Peyer's patch (tissue), 4 donors: ENCODE measurements around the gene RBM20. TPM values are rescaled to one million over a fixed set of nuclear protein-coding genes. Genes with fewer than 3 reads are reported as not detected.

Experiments
- DNase-seq, 3 donors: peaks; one replicate each; pipeline ENCODE4 v3.0.0-alpha.2; 2017 to 2019
- H3K27ac ChIP-seq, 4 donors: fragments of 200-600 bp; sonication (generic); one replicate each; pipeline ENCODE4 v1.5.1; 2016 to 2019
- H3K27me3 ChIP-seq, 2 donors: fragments of 200-600 bp; sonication (generic); one replicate each; pipeline ENCODE4 v1.5.1; 2019
- H3K36me3 ChIP-seq, 3 donors: fragments of 200-600 bp; sonication (generic); one replicate each; pipeline ENCODE4 v1.5.1; 2016 to 2019
- H3K4me1 ChIP-seq, 4 donors: fragments of 200-600 bp; sonication (generic); one replicate each; pipeline ENCODE4 v1.5.1; 2016 to 2019
- H3K4me3 ChIP-seq, 4 donors: fragments of 200-600 bp; sonication (generic); 1 replicate in 3 of 4; 2 replicates in 1 of 4; pipeline ENCODE4 v1.5.1; 2016 to 2019; ENCODE audit warnings: mild to moderate bottlenecking in 1 of 4
- H3K9me3 ChIP-seq, 4 donors: fragments of 200-600 bp; sonication (generic); one replicate each; pipeline ENCODE4 v1.5.1; 2016 to 2019; ENCODE audit warnings: mild to moderate bottlenecking in 1 of 4
- POLR2A ChIP-seq, 2 donors: fragments of 450-650 bp; IDR thresholded peaks; one replicate each; pipeline ENCODE4 v1.5.1; 2017; ENCODE audit warnings: antibody characterized with exemption in 2 of 2, mild to moderate bottlenecking in 2 of 2, moderate library complexity in 2 of 2
- total RNA-seq, 4 donors: library from RNA; depleted of rRNA; stranded (reverse); fragments of >200 nt; gene quantifications; one replicate each; pipeline ENCODE4 v1.1.0, GENCODE V29; 2016
- TF ChIP-seq, protein P1 (sequence below), 6 experiments: fragments of 450-650 bp in 4 of 6; fragments of 200-600 bp in 2 of 6; sonication (generic) in 1 of 6; IDR thresholded peaks; one replicate each; pipeline ENCODE4 v1.5.1; 2017 to 2019; ENCODE audit warnings: antibody characterized with exemption in 6 of 6, mild to moderate bottlenecking in 3 of 6, moderate library complexity in 1 of 6

Gene RBM20
- total RNA-seq, 4 donors from 2014 or later: 0.80 to 4.1 (median 1.2) TPM

DNA sequence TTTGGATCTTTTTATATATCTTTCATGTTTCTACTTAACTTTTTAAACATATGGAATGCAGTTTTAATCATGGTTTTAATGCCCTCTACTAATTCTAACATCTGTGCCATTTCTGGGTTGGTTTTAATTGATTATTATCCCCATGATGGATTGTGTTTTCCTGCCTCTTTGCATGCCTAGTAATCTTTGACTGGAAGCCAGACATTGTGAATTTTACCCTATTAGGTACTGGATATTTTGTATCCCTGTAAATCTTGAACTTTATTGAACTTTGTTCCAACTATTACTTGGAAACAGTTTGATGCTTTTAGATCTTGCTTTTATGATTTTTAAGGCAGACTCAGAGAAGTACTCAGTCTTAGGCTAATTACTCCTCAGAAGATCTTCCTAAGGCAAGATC is 16.0 kb upstream of the RBM20 start:
- Histone ChIP-seq H3K9me3 (no peaks in the 10 kb centered on the region), H3K36me3 (no peaks in the 10 kb centered on the region), H3K4me3 (no peak overlapping the region), H3K27ac (no peak overlapping the region), H3K27me3 (no peaks in the 10 kb centered on the region), H3K4me1 (no peaks in the 10 kb centered on the region)
- DNase-seq: no peak
- TF ChIP-seq, protein P1, sequence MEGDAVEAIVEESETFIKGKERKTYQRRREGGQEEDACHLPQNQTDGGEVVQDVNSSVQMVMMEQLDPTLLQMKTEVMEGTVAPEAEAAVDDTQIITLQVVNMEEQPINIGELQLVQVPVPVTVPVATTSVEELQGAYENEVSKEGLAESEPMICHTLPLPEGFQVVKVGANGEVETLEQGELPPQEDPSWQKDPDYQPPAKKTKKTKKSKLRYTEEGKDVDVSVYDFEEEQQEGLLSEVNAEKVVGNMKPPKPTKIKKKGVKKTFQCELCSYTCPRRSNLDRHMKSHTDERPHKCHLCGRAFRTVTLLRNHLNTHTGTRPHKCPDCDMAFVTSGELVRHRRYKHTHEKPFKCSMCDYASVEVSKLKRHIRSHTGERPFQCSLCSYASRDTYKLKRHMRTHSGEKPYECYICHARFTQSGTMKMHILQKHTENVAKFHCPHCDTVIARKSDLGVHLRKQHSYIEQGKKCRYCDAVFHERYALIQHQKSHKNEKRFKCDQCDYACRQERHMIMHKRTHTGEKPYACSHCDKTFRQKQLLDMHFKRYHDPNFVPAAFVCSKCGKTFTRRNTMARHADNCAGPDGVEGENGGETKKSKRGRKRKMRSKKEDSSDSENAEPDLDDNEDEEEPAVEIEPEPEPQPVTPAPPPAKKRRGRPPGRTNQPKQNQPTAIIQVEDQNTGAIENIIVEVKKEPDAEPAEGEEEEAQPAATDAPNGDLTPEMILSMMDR (IDR thresholded peaks at IDR 0.05): no peak
- no peak for TF ChIP-seq POLR2A (IDR thresholded peaks at IDR 0.05)

DNA sequence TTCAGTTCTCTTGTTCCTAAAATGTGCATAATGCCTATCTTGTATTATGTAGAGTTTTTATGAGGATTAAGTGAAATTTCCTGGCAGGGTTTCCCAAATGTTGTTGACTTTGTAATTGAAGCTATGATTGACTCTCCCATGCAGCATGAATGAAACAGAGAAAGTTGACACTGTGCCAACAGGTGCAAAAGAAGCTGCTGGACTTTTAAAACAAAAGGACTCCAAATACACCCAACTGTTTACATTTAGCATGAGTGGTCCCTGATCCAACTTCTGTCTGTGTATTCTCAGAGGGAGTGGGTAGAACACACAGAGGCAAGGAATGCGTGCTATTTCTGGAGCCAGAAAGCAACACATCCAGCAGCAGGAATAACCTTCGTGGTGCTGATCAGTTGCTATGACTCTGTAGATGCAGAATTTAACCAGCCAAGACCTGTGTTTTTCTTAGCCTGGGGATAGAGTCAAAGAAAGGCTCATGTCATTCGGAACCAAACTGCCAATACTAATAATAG is 14.4 kb upstream of the RBM20 start:
- TF ChIP-seq, protein P1 (IDR thresholded peaks at IDR 0.05): no peak
- no peak for TF ChIP-seq POLR2A (IDR thresholded peaks at IDR 0.05)
- no peak for DNase-seq

DNA sequence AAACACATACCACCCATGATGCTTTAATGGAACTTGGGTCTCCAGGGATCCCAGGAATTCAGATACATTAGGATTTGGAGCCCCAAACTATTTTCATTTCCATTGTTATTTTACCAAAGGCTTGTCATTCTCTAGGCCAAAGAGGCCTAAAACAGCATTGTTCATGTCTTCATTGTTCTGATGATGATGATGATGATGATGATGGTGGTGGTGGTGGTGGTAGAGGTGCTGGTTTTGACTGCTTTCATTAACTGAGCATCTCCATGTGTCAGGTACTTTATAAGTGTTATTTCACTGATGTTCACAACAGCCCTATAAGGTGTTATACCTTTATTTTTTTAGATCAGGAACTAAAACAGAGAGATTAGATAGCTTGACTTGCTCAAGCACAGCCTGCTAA is 12.2 kb upstream of the RBM20 start:
- Histone ChIP-seq H3K9me3 (no peaks in the 10 kb centered on the region), H3K36me3 (no peaks in the 10 kb centered on the region), H3K27ac (no peak overlapping the region), H3K4me1 (no peaks in the 10 kb centered on the region), H3K4me3 (no peak overlapping the region), H3K27me3 (no peaks in the 10 kb centered on the region)
- no peak for DNase-seq
- TF ChIP-seq, protein P1 (IDR thresholded peaks at IDR 0.05): no peak
- TF ChIP-seq POLR2A (IDR thresholded peaks at IDR 0.05): no peak

More for the DNA sequence above, 14.4 kb upstream of the RBM20 start:
- H3K27ac ChIP-seq: peak overlapping the region in 1 of 4 donors; percentile 26
- no peaks in the 10 kb centered on the region for H3K36me3 ChIP-seq
- H3K27me3 ChIP-seq: no peaks in the 10 kb centered on the region
- no peaks in the 10 kb centered on the region for H3K9me3 ChIP-seq
- H3K4me3 ChIP-seq: no peak overlapping the region
- no peaks in the 10 kb centered on the region for H3K4me1 ChIP-seq

DNA sequence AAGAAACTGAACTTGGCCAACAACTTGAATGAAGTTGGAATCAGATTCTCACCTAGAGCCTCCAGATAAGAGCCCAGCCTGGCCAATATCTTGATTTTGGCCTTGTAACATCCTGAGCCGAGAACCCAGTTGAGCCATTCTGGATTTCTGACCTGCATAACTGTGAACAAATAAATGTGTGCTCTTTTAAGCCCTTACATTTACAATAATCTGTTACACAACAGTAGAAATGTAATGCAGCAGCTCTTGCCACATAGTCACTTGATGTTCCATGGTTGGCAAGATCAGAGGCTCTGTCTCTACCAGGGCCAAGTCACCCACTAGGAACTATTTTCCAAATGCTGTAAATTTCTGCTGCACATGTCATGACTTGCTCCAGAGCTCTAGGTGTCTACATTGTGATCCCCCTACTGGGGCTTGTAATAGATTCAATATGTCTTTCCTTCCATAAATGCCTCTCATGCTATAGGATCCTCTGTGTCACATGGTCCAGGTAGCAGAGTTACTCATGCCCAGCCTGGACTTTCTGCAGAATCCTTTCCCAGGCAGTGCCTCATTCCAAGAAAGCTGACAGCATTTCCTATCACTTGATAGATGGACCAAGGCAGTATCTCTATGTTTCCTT is 11.4 kb upstream of the RBM20 start:
- no peak for TF ChIP-seq POLR2A (IDR thresholded peaks at IDR 0.05)
- TF ChIP-seq, protein P1 (IDR thresholded peaks at IDR 0.05): no peak
- Histone ChIP-seq H3K4me1 (no peaks in the 10 kb centered on the region), H3K27me3 (no peaks in the 10 kb centered on the region), H3K9me3 (no peaks in the 10 kb centered on the region), H3K27ac (no peak overlapping the region), H3K4me3 (no peak overlapping the region), H3K36me3 (no peaks in the 10 kb centered on the region)
- DNase-seq: no peak

DNA sequence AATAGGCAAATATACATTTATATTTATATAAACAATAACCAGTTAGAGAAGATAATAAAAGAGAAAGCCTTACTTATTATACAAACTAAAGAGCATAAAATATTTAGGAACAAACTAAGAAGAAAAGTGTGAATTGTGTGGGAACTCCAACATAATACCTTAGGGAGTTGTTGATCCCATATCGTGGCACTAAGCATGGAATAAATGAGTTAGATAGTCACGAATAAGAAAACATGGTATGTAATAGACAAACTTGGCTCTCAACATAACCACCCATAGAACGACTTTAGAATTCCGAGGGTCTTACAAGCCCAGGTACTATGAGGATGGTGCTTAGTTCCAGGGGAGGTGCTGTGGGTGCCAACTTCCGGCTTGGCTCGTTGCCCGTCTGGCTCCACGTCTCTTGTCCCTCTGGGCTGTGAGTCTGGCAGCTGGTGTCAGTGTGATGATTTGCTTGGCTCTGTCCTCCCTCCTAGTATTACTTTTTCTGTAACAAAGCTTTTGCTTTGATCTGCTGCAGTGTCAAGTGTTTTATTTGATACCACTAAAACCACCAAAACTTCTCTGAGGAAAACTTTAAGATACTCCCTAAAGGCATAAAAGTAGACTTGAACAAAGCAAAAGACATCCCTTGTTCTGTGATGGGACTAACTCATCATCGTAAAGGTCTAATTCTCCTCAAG is 9.5 kb upstream of the RBM20 start:
- Histone ChIP-seq H3K4me1 (no peaks in the 10 kb centered on the region), H3K9me3 (no peaks in the 10 kb centered on the region), H3K27ac (no peak overlapping the region), H3K36me3 (no peaks in the 10 kb centered on the region), H3K27me3 (no peaks in the 10 kb centered on the region), H3K4me3 (no peak overlapping the region)
- TF ChIP-seq POLR2A (IDR thresholded peaks at IDR 0.05): no peak
- TF ChIP-seq, protein P1 (IDR thresholded peaks at IDR 0.05): no peak
- peak in 2 of 3 donors; percentile 73 to 80 for DNase-seq
